ENCODE measurements around the gene PTPRD.
"Not testable (repeated sequence)": the region's sequence is repeated elsewhere in the genome, so short reads cannot be mapped to it uniquely, and the experiment has no call there.

- not testable (repeated sequence) for TF ChIP-seq CTCF, POLR2A (IDR thresholded peaks at IDR 0.05)
Observed at GRCh38 chr9:9097254-9097653, 1515.5 kb downstream of the PTPRD start.
